DOHH2 (cell line): ENCODE results near the gene UBASH3A.
A peak's percentile ranks its signal among the peaks of the same experiment; 100 is the strongest.

Source experiments
- H3F3A ChIP-seq: fragments of 200-600 bp; sonication (generic), shearing (Covaris generic); 2 replicates; pipeline ENCODE4 v1.6.0; 2016; ENCODE audit warnings: antibody characterized with exemption, mild to moderate bottlenecking; ENCODE audit not compliant: control insufficient read depth, insufficient read depth
- H3K27ac ChIP-seq: fragments of 200-600 bp; sonication (generic); 2 replicates; pipeline ENCODE4 v1.5.1; 2014; ENCODE audit warnings: low read depth, mild to moderate bottlenecking, low read length, moderate library complexity
- H3K27me3 ChIP-seq: fragments of 200-600 bp; sonication (generic); 2 replicates; pipeline ENCODE4 v1.6.1; 2014; ENCODE audit warnings: mild to moderate bottlenecking, low read length, mixed read lengths; ENCODE audit not compliant: control insufficient read depth
- H3K36me3 ChIP-seq: fragments of 200-600 bp; sonication (generic); 2 replicates; pipeline ENCODE4 v1.6.1; 2014; ENCODE audit warnings: mild to moderate bottlenecking, low read length, moderate library complexity, mixed read lengths; ENCODE audit not compliant: control insufficient read depth
- H3K4me1 ChIP-seq: fragments of 200-600 bp; sonication (generic); 2 replicates; pipeline ENCODE4 v1.6.1; 2014; ENCODE audit warnings: mild to moderate bottlenecking, low read length, mixed read lengths; ENCODE audit not compliant: control insufficient read depth
- H3K4me2 ChIP-seq: fragments of 200-600 bp; sonication (generic); 2 replicates; pipeline ENCODE4 v1.6.0; 2014; ENCODE audit warnings: mild to moderate bottlenecking, low read length, moderate library complexity
- H3K4me3 ChIP-seq: fragments of 200-600 bp; sonication (generic); 2 replicates; pipeline ENCODE4 v1.5.1; 2014; ENCODE audit warnings: mild to moderate bottlenecking, low read length, mixed read lengths
- H3K79me2 ChIP-seq: fragments of 200-600 bp; sonication (generic); 2 replicates; pipeline ENCODE4 v1.6.1; 2014; ENCODE audit warnings: mild to moderate bottlenecking, low read length, mixed read lengths; ENCODE audit not compliant: control insufficient read depth
- H3K9me2 ChIP-seq: fragments of 200-600 bp; sonication (generic); replicated peaks from 2 replicates; pipeline ENCODE4 v1.6.1; 2014; ENCODE audit warnings: mild to moderate bottlenecking, low read length, mixed read lengths; ENCODE audit not compliant: control insufficient read depth
- H3K9me3 ChIP-seq: fragments of 200-600 bp; sonication (generic); 2 replicates; pipeline ENCODE4 v1.6.1; 2014; ENCODE audit warnings: antibody characterized with exemption, low read length, mixed read lengths; ENCODE audit not compliant: control insufficient read depth, insufficient read depth
- H4K20me1 ChIP-seq: fragments of 200-600 bp; sonication (generic); 2 replicates; pipeline ENCODE4 v1.6.0; 2014; ENCODE audit warnings: low read depth, mild to moderate bottlenecking, antibody characterized with exemption, low read length, moderate library complexity; ENCODE audit not compliant: control insufficient read depth, insufficient read depth
- EZH2phosphoT487 ChIP-seq: fragments of 200-600 bp; sonication (generic); IDR thresholded peaks from 2 replicates; pipeline ENCODE4 v1.6.1; 2017; ENCODE audit warnings: borderline replicate concordance, mild to moderate bottlenecking, antibody characterized with exemption, low read length, moderate library complexity, mixed read lengths
- TF ChIP-seq, protein P1 (sequence below): fragments of 200-600 bp; sonication (generic); IDR thresholded peaks from one replicate; pipeline ENCODE4 v1.5.1; 2014; ENCODE audit warnings: antibody characterized with exemption, mild to moderate bottlenecking, low read depth, low read length; ENCODE audit not compliant: poor library complexity, severe bottlenecking

Gene UBASH3A

DNA sequence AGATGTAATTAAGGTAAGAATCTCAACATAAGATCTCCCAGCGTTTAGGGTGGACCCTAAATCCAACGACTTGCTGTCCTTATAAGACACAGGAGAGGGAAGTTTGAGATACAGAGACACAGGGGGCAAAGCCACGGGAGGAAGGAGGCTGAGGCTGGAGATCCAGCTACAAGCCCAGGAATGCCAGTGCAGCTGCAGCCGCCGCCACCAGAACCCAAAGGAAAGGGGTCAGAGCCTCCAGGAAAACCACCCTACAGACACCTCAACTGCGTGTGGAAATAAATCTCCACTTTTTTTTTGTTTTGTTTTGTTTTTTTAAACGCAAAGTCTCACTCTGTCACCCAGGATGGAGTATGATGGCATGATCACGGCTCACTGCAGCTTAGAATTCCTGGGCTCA lies 25.3 kb upstream of the UBASH3A start:
- Histone ChIP-seq H3K27me3 (peaks cover 20% of the 10 kb centered on the region), H3K4me3 (no peak overlapping the region), H4K20me1 (no peaks in the 10 kb centered on the region), H3K4me1 (peaks cover 8% of the 10 kb centered on the region), H3K27ac (no peak overlapping the region), H3K36me3 (no peaks in the 10 kb centered on the region), H3K79me2 (no peaks in the 10 kb centered on the region), H3K9me3 (no peaks in the 10 kb centered on the region), H3K4me2 (no peak overlapping the region), H3F3A (no peaks in the 10 kb centered on the region), H3K9me2 (no peaks in the 10 kb centered on the region)
- TF ChIP-seq, protein P1, sequence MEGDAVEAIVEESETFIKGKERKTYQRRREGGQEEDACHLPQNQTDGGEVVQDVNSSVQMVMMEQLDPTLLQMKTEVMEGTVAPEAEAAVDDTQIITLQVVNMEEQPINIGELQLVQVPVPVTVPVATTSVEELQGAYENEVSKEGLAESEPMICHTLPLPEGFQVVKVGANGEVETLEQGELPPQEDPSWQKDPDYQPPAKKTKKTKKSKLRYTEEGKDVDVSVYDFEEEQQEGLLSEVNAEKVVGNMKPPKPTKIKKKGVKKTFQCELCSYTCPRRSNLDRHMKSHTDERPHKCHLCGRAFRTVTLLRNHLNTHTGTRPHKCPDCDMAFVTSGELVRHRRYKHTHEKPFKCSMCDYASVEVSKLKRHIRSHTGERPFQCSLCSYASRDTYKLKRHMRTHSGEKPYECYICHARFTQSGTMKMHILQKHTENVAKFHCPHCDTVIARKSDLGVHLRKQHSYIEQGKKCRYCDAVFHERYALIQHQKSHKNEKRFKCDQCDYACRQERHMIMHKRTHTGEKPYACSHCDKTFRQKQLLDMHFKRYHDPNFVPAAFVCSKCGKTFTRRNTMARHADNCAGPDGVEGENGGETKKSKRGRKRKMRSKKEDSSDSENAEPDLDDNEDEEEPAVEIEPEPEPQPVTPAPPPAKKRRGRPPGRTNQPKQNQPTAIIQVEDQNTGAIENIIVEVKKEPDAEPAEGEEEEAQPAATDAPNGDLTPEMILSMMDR, result no peak
- TF ChIP-seq EZH2phosphoT487, result no peak

DNA sequence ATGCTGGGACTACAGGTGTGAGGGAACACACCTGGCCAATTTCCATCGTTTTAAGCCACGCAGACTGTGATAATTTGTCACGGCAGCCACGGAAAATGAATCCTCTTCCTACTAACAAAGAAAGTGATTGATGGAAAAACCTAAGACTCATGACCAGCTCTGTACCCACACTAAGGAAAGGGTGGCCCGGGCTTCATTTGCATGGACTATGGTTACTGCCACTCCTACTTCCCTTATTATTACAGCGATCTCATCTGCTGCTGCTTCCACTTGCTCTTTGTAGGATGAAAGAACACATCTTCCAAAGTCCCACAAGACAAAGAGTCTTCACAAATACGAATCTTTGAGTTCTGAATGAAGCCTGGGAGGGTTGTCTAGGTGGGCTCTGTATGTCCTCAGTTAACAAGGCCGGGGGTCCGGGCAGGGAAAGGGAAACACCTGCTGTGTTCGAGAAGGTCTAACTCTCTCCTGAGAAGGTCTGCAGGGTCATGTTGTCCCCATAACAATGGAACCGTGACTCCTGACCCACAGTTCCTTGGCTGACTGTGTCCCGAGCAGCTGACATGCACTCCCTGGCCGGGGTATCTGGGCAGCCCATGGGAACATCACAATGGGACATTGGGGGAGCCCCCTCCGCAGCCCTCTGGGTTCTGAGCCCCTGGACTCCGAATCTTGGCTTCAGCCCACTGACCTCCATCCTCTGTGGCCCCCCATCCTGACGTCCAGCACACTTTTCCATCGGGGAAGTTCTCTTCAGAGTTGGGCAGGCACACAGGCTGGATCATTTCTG lies 24.1 kb upstream of the UBASH3A start:
- H3F3A ChIP-seq, result no peaks in the 10 kb centered on the region
- H3K9me2 ChIP-seq, result no peaks in the 10 kb centered on the region
- peaks cover 12% of the 10 kb centered on the region for H3K27me3 ChIP-seq
- TF ChIP-seq EZH2phosphoT487, result no peak
- TF ChIP-seq, protein P1, result no peak
- no peak overlapping the region for H3K4me3 ChIP-seq
- H4K20me1 ChIP-seq, result no peaks in the 10 kb centered on the region
- peak overlapping the region; percentile 38 for H3K4me2 ChIP-seq
- H3K27ac ChIP-seq, result no peak overlapping the region
- H3K4me1 ChIP-seq, result peaks cover 15% of the 10 kb centered on the region
- H3K79me2 ChIP-seq, result no peaks in the 10 kb centered on the region
- H3K9me3 ChIP-seq, result no peaks in the 10 kb centered on the region
- H3K36me3 ChIP-seq, result no peaks in the 10 kb centered on the region

DNA sequence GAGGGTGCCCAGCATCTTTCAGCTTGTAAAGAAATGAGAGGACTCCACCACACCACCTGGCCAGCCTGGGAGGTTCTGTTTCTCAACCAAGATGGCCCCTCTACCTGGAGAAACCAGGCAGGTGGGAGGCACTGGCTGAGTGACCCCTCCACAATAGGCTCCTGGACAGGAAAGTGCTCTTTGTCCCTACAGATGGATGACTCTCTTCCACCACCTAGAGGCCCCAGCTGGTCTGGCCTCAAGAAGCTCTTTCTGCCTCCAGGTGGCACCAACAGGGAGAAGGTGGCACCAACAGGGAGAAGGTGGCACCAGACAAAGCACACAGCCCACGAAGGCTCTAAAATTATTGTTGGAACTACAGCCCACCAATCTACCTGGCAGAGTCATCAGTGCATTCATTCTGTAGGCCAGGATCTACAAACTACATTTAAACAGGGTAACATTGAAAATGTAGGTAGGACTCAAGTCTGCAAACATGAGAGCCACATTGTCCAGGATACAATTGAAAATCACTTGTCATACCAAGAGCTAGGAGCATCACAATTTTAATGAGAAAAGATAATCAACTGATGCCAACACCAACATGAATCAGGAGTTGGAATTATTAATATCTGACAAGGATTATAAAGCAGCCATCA lies 22.2 kb upstream of the UBASH3A start:
- Histone ChIP-seq H3K27ac (no peak overlapping the region), H3K79me2 (no peaks in the 10 kb centered on the region), H3K4me1 (peaks cover 23% of the 10 kb centered on the region), H3K4me3 (no peak overlapping the region), H3K4me2 (no peak overlapping the region), H3F3A (no peaks in the 10 kb centered on the region), H3K27me3 (peaks cover 13% of the 10 kb centered on the region; the same call in 1 of the 2 replicates), H3K9me2 (no peaks in the 10 kb centered on the region), H3K9me3 (no peaks in the 10 kb centered on the region), H4K20me1 (no peaks in the 10 kb centered on the region), H3K36me3 (no peaks in the 10 kb centered on the region)
- TF ChIP-seq EZH2phosphoT487, result no peak
- TF ChIP-seq, protein P1, result peak; percentile 92
